Neural progenitor cell (in vitro differentiated cells): ENCODE measurements around the gene ACSM3. TPM values are rescaled to one million over a fixed set of nuclear protein-coding genes. Genes with fewer than 3 reads are reported as not detected.

Source experiments
- DNase-seq: peaks from one replicate; pipeline ENCODE4 v3.0.0-alpha.2; 2016; ENCODE audit warnings: low spot score
- H2AFZ ChIP-seq: fragments of 200-600 bp; sonication (generic); replicated peaks from 2 replicates; pipeline ENCODE4 v1.6.1; 2016; ENCODE audit warnings: antibody characterized with exemption
- H3F3A ChIP-seq: fragments of 200-600 bp; sonication (generic); 2 replicates; pipeline ENCODE4 v1.6.1; 2016; ENCODE audit warnings: antibody characterized with exemption, low read depth
- H3K27ac ChIP-seq: fragments of 200-600 bp; sonication (generic); 2 replicates; pipeline ENCODE4 v1.5.1; 2016; ENCODE audit warnings: mild to moderate bottlenecking
- H3K27me3 ChIP-seq: fragments of 200-600 bp; sonication (generic); 2 replicates; pipeline ENCODE4 v1.6.1; 2016; ENCODE audit warnings: mild to moderate bottlenecking, moderate library complexity
- H3K36me3 ChIP-seq: fragments of 200-600 bp; sonication (generic); 2 replicates; pipeline ENCODE4 v1.5.1; 2016
- H3K4me1 ChIP-seq: fragments of 200-600 bp; sonication (generic); 2 replicates; pipeline ENCODE4 v1.6.1; 2016; ENCODE audit warnings: mixed run types
- H3K4me2 ChIP-seq: fragments of 200-600 bp; sonication (generic); 2 replicates; pipeline ENCODE4 v1.6.1; 2016
- H3K4me3 ChIP-seq: fragments of 200-600 bp; sonication (generic); 2 replicates; pipeline ENCODE4 v1.5.1; 2016
- H3K79me2 ChIP-seq: fragments of 200-600 bp; sonication (generic); 2 replicates; pipeline ENCODE4 v1.6.1; 2016; ENCODE audit warnings: low read depth
- H3K9ac ChIP-seq: fragments of 200-600 bp; sonication (generic); 2 replicates; pipeline ENCODE4 v1.6.1; 2016
- H3K9me3 ChIP-seq: fragments of 200-600 bp; sonication (generic); 2 replicates; pipeline ENCODE4 v1.5.1; 2016; ENCODE audit warnings: low read depth
- H4K20me1 ChIP-seq: fragments of 200-600 bp; sonication (generic); 2 replicates; pipeline ENCODE4 v1.6.1; 2016; ENCODE audit warnings: low read depth
- H3K27ac Mint-ChIP-seq: 3 replicates; pipeline ENCODE4 v1.8.0; 2021; ENCODE audit warnings: mixed read lengths
- H3K27me3 Mint-ChIP-seq: 2 replicates; pipeline ENCODE4 v1.8.0; 2022; ENCODE audit warnings: low read depth, mild to moderate bottlenecking, inconsistent platforms, moderate library complexity, mixed read lengths; ENCODE audit not compliant: insufficient read depth
- H3K36me3 Mint-ChIP-seq: 3 replicates; pipeline ENCODE4 v1.8.0; 2021; ENCODE audit warnings: mixed read lengths
- H3K4me1 Mint-ChIP-seq: 3 replicates; pipeline ENCODE4 v1.8.0; 2021; ENCODE audit warnings: mixed read lengths
- H3K4me3 Mint-ChIP-seq: 3 replicates; pipeline ENCODE4 v1.8.0; 2021; ENCODE audit warnings: mild to moderate bottlenecking, moderate library complexity, mixed read lengths
- H3K9me3 Mint-ChIP-seq: 3 replicates; pipeline ENCODE4 v1.8.0; 2020; ENCODE audit warnings: mixed read lengths
- EZH2 ChIP-seq: fragments of 200-600 bp; sonication (generic); IDR thresholded peaks from 2 replicates; pipeline ENCODE4 v1.6.1; 2017; ENCODE audit warnings: antibody characterized with exemption, mild to moderate bottlenecking, moderate library complexity
- EZH2phosphoT487 ChIP-seq: fragments of 200-600 bp; sonication (generic); IDR thresholded peaks from 2 replicates; pipeline ENCODE4 v1.6.1; 2017; ENCODE audit warnings: antibody characterized with exemption
- total RNA-seq: library from RNA; depleted of rRNA; stranded (reverse); fragments of >200 nt; gene quantifications from 2 replicates; pipeline ENCODE4 v1.2.3, GENCODE V29; 2015; ENCODE audit warnings: low replicate concordance
- TF ChIP-seq, protein P1 (sequence below): fragments of 200-600 bp; sonication (generic); IDR thresholded peaks from 2 replicates; pipeline ENCODE4 v1.5.1; 2017; ENCODE audit warnings: antibody characterized with exemption, mild to moderate bottlenecking

ACSM3 gene
- total RNA-seq, 1 donor from 2014 or later = 3.8 TPM

- Histone ChIP-seq H3K4me2 (no peak overlapping the region), H3F3A (peaks cover 2% of the 10 kb centered on the region), H4K20me1 (no peaks in the 10 kb centered on the region), H3K4me3 (no peak overlapping the region), H3K9ac (no peak overlapping the region), H3K27me3 (no peaks in the 10 kb centered on the region), H3K4me1 (peaks cover 3% of the 10 kb centered on the region), H2AFZ (no peak overlapping the region), H3K27ac (no peak overlapping the region), H3K9me3 (no peaks in the 10 kb centered on the region), H3K79me2 (peaks cover 4% of the 10 kb centered on the region), H3K36me3 (peaks cover 7% of the 10 kb centered on the region)
- Mint-ChIP-seq H3K27me3 (no peaks in the 10 kb centered on the region), H3K4me3 (no peak overlapping the region), H3K27ac (no peak overlapping the region), H3K4me1 (peaks cover 3% of the 10 kb centered on the region), H3K36me3 (peaks cover 16% of the 10 kb centered on the region), H3K9me3 (no peaks in the 10 kb centered on the region)
- TF ChIP-seq EZH2 = no peak
- TF ChIP-seq, protein P1, sequence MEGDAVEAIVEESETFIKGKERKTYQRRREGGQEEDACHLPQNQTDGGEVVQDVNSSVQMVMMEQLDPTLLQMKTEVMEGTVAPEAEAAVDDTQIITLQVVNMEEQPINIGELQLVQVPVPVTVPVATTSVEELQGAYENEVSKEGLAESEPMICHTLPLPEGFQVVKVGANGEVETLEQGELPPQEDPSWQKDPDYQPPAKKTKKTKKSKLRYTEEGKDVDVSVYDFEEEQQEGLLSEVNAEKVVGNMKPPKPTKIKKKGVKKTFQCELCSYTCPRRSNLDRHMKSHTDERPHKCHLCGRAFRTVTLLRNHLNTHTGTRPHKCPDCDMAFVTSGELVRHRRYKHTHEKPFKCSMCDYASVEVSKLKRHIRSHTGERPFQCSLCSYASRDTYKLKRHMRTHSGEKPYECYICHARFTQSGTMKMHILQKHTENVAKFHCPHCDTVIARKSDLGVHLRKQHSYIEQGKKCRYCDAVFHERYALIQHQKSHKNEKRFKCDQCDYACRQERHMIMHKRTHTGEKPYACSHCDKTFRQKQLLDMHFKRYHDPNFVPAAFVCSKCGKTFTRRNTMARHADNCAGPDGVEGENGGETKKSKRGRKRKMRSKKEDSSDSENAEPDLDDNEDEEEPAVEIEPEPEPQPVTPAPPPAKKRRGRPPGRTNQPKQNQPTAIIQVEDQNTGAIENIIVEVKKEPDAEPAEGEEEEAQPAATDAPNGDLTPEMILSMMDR = no peak
- no peak for TF ChIP-seq EZH2phosphoT487
- no peak for DNase-seq
These were observed 48.7 kb downstream of the ACSM3 start for GRCh38 chr16:20812510-20812909.

DNA sequence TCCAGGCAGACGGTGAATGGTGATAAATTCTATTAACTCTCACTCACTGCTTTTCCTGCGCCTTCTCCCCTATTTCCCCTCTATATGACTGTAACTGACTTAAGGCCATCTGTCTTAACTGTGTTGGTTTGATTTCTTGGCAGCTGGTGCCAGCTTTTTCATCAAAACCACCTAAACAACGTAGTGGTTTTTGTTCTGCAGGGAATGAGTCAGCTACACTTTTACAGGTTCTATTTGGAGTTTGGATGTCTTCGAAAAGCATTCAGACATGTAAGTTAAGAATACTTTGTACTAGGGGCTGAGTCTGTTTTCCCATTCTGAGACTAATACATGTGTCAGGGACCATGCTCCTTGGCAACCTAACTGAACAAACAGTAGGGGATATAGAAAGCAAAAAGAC, 51.0 kb downstream of the ACSM3 start:
- no peak overlapping the region for H3K4me3 ChIP-seq
- peaks cover 14% of the 10 kb centered on the region for H3K36me3 Mint-ChIP-seq
- no peak overlapping the region for H2AFZ ChIP-seq

GRCh38 chr16:20818929-20819585, 55.2 kb downstream of the ACSM3 start:
- Histone ChIP-seq H2AFZ (no peak overlapping the region), H3K4me2 (no peak overlapping the region), H3K36me3 (peaks cover 3% of the 10 kb centered on the region), H3K4me1 (no peaks in the 10 kb centered on the region), H3K79me2 (no peaks in the 10 kb centered on the region), H4K20me1 (no peaks in the 10 kb centered on the region), H3K4me3 (no peak overlapping the region), H3K9ac (no peak overlapping the region), H3K27ac (no peak overlapping the region), H3K27me3 (no peaks in the 10 kb centered on the region), H3K9me3 (no peaks in the 10 kb centered on the region), H3F3A (no peaks in the 10 kb centered on the region)
- DNase-seq = no peak
- no peak overlapping the region for H3K27ac Mint-ChIP-seq
- H3K36me3 Mint-ChIP-seq = peaks cover 16% of the 10 kb centered on the region
- no peaks in the 10 kb centered on the region for H3K9me3 Mint-ChIP-seq
- H3K4me1 Mint-ChIP-seq = no peaks in the 10 kb centered on the region
- TF ChIP-seq, protein P1 = no peak
- TF ChIP-seq EZH2 = no peak
- no peak for TF ChIP-seq EZH2phosphoT487
- H3K4me3 Mint-ChIP-seq = no peak overlapping the region
- no peaks in the 10 kb centered on the region for H3K27me3 Mint-ChIP-seq

More for the DNA sequence above, 51.0 kb downstream of the ACSM3 start:
- Histone ChIP-seq H3K27ac (no peak overlapping the region), H3K36me3 (peaks cover 7% of the 10 kb centered on the region), H3F3A (no peaks in the 10 kb centered on the region), H4K20me1 (no peaks in the 10 kb centered on the region), H3K27me3 (no peaks in the 10 kb centered on the region), H3K79me2 (no peaks in the 10 kb centered on the region), H3K9me3 (no peaks in the 10 kb centered on the region), H3K4me2 (no peak overlapping the region), H3K4me1 (no peaks in the 10 kb centered on the region), H3K9ac (no peak overlapping the region)
- TF ChIP-seq EZH2phosphoT487 (no peak), EZH2 (no peak)
- TF ChIP-seq, protein P1 = no peak
- Mint-ChIP-seq H3K4me1 (no peaks in the 10 kb centered on the region), H3K9me3 (no peaks in the 10 kb centered on the region), H3K4me3 (no peak overlapping the region), H3K27ac (no peak overlapping the region), H3K27me3 (no peaks in the 10 kb centered on the region)
- no peak for DNase-seq
